Upper lobe of left lung (tissue), 6 donors: ENCODE data around the gene ESYT2. TPM values are rescaled to one million over a fixed set of nuclear protein-coding genes. Genes with fewer than 3 reads are reported as not detected.
"Not testable (repeated sequence)": the region's sequence is repeated elsewhere in the genome, so short reads cannot be mapped to it uniquely, and the experiment has no call there.

ENCODE experiments used
- ATAC-seq, 2 donors: fragments of 200-7000 bp; cut with Tn5 transposase; one replicate each; pipeline ENCODE4 v1.9.1; 2022; ENCODE audit warnings: mild to moderate bottlenecking in 2 of 2, moderate library complexity in 2 of 2; ENCODE audit not compliant: low FRiP score in 2 of 2
- DNase-seq, 2 donors: peaks; one replicate each; pipeline ENCODE4 v3.0.0-alpha.2; 2019 to 2020
- H3K27ac ChIP-seq, 4 donors: fragments of 200-600 bp; sonication (generic); one replicate each; pipeline ENCODE4 v1.5.1; 2016 to 2019
- H3K27me3 ChIP-seq, 4 donors: fragments of 200-600 bp; sonication (generic); one replicate each; pipeline ENCODE4 v1.5.1; 2017 to 2019
- H3K36me3 ChIP-seq, 4 donors: fragments of 200-600 bp; sonication (generic); one replicate each; pipeline ENCODE4 v1.5.1; 2016 to 2019
- H3K4me1 ChIP-seq, 4 donors: fragments of 200-600 bp; sonication (generic); one replicate each; pipeline ENCODE4 v1.5.1; 2018 to 2019
- H3K4me3 ChIP-seq, 4 donors: fragments of 200-600 bp; sonication (generic); one replicate each; pipeline ENCODE4 v1.5.1; 2017 to 2019; ENCODE audit warnings: mild to moderate bottlenecking in 2 of 4, moderate library complexity in 1 of 4
- H3K9me3 ChIP-seq, 4 donors: fragments of 200-600 bp; sonication (generic); one replicate each; pipeline ENCODE4 v1.5.1; 2018 to 2019
- EP300 ChIP-seq, 4 donors: sonication (generic); formaldehyde crosslinking; IDR thresholded peaks; one replicate each; pipeline ENCODE4 v1.5.1; 2017; ENCODE audit warnings: antibody characterized with exemption in 4 of 4, control low read depth in 2 of 4
- POLR2A ChIP-seq, 4 donors: fragments of 450-650 bp; IDR thresholded peaks; one replicate each; pipeline ENCODE4 v1.5.1; 2016 to 2017; ENCODE audit warnings: antibody characterized with exemption in 4 of 4, mild to moderate bottlenecking in 2 of 4
- POLR2AphosphoS5 ChIP-seq, 2 donors: sonication (generic); formaldehyde crosslinking; IDR thresholded peaks; one replicate each; pipeline ENCODE4 v1.5.1; 2017; ENCODE audit warnings: antibody characterized with exemption in 2 of 2
- WGBS, 2 donors: methylation state at CpG; one replicate each; pipeline ENCODE4 v1.1.5; 2017 to 2018; 5-methylcytosine and 5-hydroxymethylcytosine counted together
- total RNA-seq, 6 donors: library from RNA; depleted of rRNA in 4 of 6; stranded (reverse); fragments of >200 nt in 4 of 6; gene quantifications; one replicate each; pipeline versions ENCODE4 v1.1.0 to v1.2.1, GENCODE V29; 2016 to 2021
- TF ChIP-seq, protein P1 (sequence below), 6 experiments: fragments of 450-650 bp in 4 of 6; fragments of 200-600 bp in 2 of 6; sonication (generic) in 2 of 6; IDR thresholded peaks; one replicate each; pipeline ENCODE4 v1.5.1; 2016 to 2019; ENCODE audit warnings: antibody characterized with exemption in 6 of 6
- donor health status: DM: no; HTN: no; CAD: no; lungs with moderate emphysema.
- donor health status: DM: no; HTN: yes; CAD: no; lungs with severe emphysema.

Gene ESYT2
- total RNA-seq, 6 donors from 2014 or later: 60.7 to 115 (median 74.7) TPM

DNA sequence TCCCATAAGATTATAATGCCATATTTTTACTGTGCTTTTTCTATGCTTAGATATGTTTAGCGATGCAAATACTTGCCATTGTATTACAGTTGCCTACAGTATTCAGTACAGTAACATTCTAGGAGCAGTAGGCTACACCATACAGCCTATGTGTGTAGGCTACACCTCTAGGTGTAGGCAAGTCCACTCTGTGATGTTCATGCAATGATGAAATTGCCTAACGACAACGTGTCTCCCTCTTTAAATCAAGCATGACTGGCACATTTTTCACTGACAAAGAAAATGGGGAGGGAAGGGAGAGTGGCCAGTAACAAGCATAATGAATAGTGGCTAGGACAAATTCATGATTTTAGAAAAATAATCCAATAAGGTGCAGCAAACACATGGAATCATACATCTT lies 126.4 kb downstream of the ESYT2 start:
- DNase-seq (no peak), ATAC-seq (no peak)
- H3K27me3 ChIP-seq: no peaks in the 10 kb centered on the region
- H3K9me3 ChIP-seq: peaks cover 0 to 3% (median 0%) of the 10 kb centered on the region in 4 donors
- TF ChIP-seq POLR2AphosphoS5 (IDR thresholded peaks at IDR 0.05): no peak
- no peak for TF ChIP-seq POLR2A (IDR thresholded peaks at IDR 0.05)
- no peak for TF ChIP-seq EP300 (IDR thresholded peaks at IDR 0.05)
- TF ChIP-seq, protein P1, sequence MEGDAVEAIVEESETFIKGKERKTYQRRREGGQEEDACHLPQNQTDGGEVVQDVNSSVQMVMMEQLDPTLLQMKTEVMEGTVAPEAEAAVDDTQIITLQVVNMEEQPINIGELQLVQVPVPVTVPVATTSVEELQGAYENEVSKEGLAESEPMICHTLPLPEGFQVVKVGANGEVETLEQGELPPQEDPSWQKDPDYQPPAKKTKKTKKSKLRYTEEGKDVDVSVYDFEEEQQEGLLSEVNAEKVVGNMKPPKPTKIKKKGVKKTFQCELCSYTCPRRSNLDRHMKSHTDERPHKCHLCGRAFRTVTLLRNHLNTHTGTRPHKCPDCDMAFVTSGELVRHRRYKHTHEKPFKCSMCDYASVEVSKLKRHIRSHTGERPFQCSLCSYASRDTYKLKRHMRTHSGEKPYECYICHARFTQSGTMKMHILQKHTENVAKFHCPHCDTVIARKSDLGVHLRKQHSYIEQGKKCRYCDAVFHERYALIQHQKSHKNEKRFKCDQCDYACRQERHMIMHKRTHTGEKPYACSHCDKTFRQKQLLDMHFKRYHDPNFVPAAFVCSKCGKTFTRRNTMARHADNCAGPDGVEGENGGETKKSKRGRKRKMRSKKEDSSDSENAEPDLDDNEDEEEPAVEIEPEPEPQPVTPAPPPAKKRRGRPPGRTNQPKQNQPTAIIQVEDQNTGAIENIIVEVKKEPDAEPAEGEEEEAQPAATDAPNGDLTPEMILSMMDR (IDR thresholded peaks at IDR 0.05): no peak
- peaks cover 9 to 22% (median 18%) of the 10 kb centered on the region in 4 donors for H3K4me1 ChIP-seq
- no peaks in the 10 kb centered on the region for H3K36me3 ChIP-seq
- WGBS, 2 donors: 43 to 63% methylated on average over 3 of the region's 3 CpGs
- no peak overlapping the region for H3K4me3 ChIP-seq
- H3K27ac ChIP-seq: no peak overlapping the region

DNA sequence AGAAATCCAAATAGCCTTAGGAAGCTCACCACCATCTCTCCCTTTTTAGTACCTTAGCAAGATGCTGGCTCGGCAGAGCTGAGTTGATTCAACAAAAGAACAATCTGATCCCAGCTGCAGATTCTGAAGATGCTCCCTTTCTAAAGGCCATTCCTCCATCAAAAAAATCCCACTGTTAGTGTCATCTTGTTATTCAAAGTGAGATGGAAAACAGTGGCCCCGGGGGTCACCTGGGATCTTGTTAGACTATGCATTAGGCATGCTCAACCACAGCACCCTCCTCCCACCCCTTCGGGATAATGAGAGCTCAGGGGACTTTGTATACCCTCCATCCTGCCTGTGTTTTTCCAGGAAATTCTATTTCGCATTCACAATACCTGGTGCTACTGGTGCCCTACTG lies 127.1 kb downstream of the ESYT2 start:
- H3K9me3 ChIP-seq: peaks cover 0 to under 1% (median 0%) of the 10 kb centered on the region in 4 donors
- 53 to 55% methylated on average over 4 of the region's 4 CpGs for WGBS, 2 donors

DNA sequence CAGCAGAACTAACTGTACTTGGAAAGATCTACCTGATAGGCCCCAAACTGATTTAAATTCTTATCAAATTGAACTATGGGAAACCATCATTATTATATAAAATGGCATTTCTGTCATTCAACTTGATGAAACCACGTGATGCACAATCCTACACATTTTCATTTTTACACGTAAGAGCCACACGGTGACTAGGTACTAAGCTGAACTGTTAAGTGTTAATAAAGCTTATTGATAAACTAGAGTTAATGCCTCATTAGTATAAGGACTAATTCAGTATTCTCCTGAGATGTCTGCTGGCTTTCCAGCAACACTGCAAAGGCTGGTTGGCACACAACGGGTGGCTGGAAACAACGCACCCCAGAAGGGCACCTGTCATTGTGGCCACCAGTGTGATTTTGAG lies 129.3 kb downstream of the ESYT2 start:
- DNase-seq: no peak
- Histone ChIP-seq H3K4me3 (no peak overlapping the region), H3K27me3 (no peaks in the 10 kb centered on the region), H3K27ac (no peak overlapping the region), H3K4me1 (peaks cover 11 to 17% (median 14%) of the 10 kb centered on the region in 4 donors), H3K9me3 (no peaks in the 10 kb centered on the region), H3K36me3 (no peaks in the 10 kb centered on the region)
- no peak for ATAC-seq
- TF ChIP-seq EP300 (IDR thresholded peaks at IDR 0.05): no peak
- 88 to 93% methylated on average over 5 of the region's 5 CpGs for WGBS, 2 donors

More for the DNA sequence above, 127.1 kb downstream of the ESYT2 start:
- Histone ChIP-seq H3K27ac (no peak overlapping the region), H3K27me3 (no peaks in the 10 kb centered on the region), H3K4me1 (peaks cover 9 to 22% (median 18%) of the 10 kb centered on the region in 4 donors), H3K4me3 (no peak overlapping the region), H3K36me3 (no peaks in the 10 kb centered on the region)
- DNase-seq: no peak
- no peak for TF ChIP-seq EP300 (IDR thresholded peaks at IDR 0.05)
- TF ChIP-seq, protein P1 (IDR thresholded peaks at IDR 0.05): no peak
- no peak for TF ChIP-seq POLR2AphosphoS5 (IDR thresholded peaks at IDR 0.05)
- no peak for TF ChIP-seq POLR2A (IDR thresholded peaks at IDR 0.05)
- ATAC-seq: no peak

DNA sequence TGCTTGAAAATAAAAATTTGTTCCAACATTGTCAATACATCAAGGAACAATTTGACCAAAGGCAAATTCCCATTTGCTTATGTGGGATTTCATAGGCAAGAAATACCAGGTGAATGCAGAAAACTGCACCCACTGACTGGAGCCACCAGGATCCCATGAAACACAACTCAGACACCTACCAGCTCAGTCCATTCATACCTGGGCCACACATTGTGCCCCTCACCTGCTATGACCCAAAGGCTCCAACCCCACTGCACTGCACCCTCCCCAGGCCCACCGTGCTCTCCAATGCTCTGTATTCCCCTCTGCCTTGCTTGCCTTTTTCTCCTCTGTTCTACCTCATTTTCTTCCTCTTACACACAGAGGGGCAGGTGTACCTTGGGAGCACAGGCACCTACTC lies 130.0 kb downstream of the ESYT2 start:
- TF ChIP-seq POLR2AphosphoS5 (IDR thresholded peaks at IDR 0.05) (no peak), POLR2A (IDR thresholded peaks at IDR 0.05) (no peak), EP300 (IDR thresholded peaks at IDR 0.05) (no peak)
- TF ChIP-seq, protein P1 (IDR thresholded peaks at IDR 0.05): no peak
- H3K9me3 ChIP-seq: no peaks in the 10 kb centered on the region
- H3K4me1 ChIP-seq: peaks cover 11 to 16% (median 13%) of the 10 kb centered on the region in 4 donors
- no peak overlapping the region for H3K4me3 ChIP-seq
- no peaks in the 10 kb centered on the region for H3K36me3 ChIP-seq
- H3K27me3 ChIP-seq: no peaks in the 10 kb centered on the region
- DNase-seq: no peak
- WGBS, 2 donors: 0% methylated on average over 1 of the region's 1 CpG
- no peak for ATAC-seq
- H3K27ac ChIP-seq: no peak overlapping the region

DNA sequence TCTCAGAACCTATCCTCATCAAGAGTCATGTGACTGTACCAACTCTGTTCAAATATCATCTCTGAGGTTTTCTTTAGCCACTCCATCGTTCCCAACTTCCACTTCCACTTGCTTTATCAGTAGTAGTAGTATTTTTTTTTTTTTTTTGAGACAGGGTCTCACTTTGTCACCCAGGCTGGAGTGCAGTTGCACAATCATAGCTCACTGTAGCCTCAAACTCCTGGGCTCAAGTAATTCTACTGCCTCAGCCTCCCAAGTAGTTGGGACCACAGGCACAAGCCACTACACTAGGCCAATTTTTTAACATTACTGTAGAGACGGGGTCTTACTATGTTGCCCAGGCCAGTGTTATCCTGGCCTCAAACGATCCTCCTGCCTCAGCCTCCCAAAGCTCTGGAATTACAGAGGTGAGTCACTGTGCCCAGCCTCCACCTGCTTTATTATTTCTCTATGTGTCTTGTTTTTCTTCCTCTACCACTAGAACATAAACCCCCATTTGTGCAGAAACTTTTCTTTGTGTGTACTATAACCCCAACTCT lies 130.6 kb downstream of the ESYT2 start:
- TF ChIP-seq EP300 (IDR thresholded peaks at IDR 0.05): no peak
- TF ChIP-seq POLR2A (IDR thresholded peaks at IDR 0.05): no peak
- TF ChIP-seq, protein P1 (IDR thresholded peaks at IDR 0.05): no peak
- TF ChIP-seq POLR2AphosphoS5 (IDR thresholded peaks at IDR 0.05): no peak
- Histone ChIP-seq H3K9me3 (no peaks in the 10 kb centered on the region), H3K4me1 (peaks cover 5 to 10% (median 7%) of the 10 kb centered on the region in 4 donors), H3K27ac (no peak overlapping the region), H3K27me3 (no peaks in the 10 kb centered on the region), H3K36me3 (no peaks in the 10 kb centered on the region), H3K4me3 (no peak overlapping the region)
- DNase-seq (no peak), ATAC-seq (no peak)
- 80 to 84% methylated on average over 3 of the region's 3 CpGs for WGBS, 2 donors

DNA sequence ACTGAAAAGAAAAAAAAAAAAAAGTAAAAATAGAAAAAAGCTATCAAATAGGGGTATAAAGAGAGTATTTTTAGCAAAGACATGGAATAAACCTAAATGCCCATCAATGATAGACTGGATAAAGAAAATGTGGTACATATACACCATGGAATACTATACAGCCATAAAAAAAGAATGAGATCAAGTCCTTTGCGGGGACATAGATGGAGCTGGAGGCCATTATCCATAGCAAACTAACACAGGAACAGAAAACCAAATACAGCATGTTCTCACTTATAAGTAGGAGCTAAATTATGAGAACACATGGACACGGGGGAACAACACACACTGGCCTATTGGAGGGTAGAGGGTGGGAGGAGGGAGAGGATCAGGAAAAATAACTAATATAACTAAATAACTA lies 131.7 kb downstream of the ESYT2 start:
- WGBS, 2 donors: 93 to 94% methylated on average over 2 of the region's 2 CpGs

More for the DNA sequence above, 131.7 kb downstream of the ESYT2 start:
- DNase-seq, H3K9me3 ChIP-seq, H3K4me3 ChIP-seq, ATAC-seq, H3K27me3 ChIP-seq, H3K36me3 ChIP-seq, H3K27ac ChIP-seq, H3K4me1 ChIP-seq: not testable (repeated sequence)
